Heart left ventricle (tissue), 16 donors: ENCODE results near the gene AJM1. TPM values are rescaled to one million over a fixed set of nuclear protein-coding genes. Genes with fewer than 3 reads are reported as not detected.

Experiments used
- ATAC-seq, 4 donors: fragments of 200-7000 bp; cut with Tn5 transposase; one replicate each; pipeline ENCODE4 v1.9.1; 2020 to 2022; ENCODE audit warnings: moderate library complexity in 4 of 4, mild to moderate bottlenecking in 3 of 4, moderate number of reproducible peaks in 1 of 4
- DNase-seq, 5 donors: peaks; one replicate each; pipeline ENCODE4 v3.0.0-alpha.2; 2020
- H3K27ac ChIP-seq, 12 donors: fragments of 200-600 bp; sonication (generic) in 4 of 12; one replicate each; pipeline versions ENCODE4 v1.5.0 to v1.8.0; 2016 to 2022; ENCODE audit warnings: mild to moderate bottlenecking in 2 of 12
- H3K27me3 ChIP-seq, 9 donors: fragments of 200-600 bp; sonication (generic) in 2 of 9; one replicate each; pipeline versions ENCODE4 v1.5.1 to v1.8.0; 2016 to 2022; ENCODE audit warnings: mild to moderate bottlenecking in 3 of 9
- H3K36me3 ChIP-seq, 9 donors: fragments of 200-600 bp; sonication (generic) in 2 of 9; one replicate each; pipeline versions ENCODE4 v1.5.0 to v1.8.0; 2018 to 2022; ENCODE audit warnings: mild to moderate bottlenecking in 2 of 9
- H3K4me1 ChIP-seq, 12 donors: fragments of 200-600 bp; sonication (generic) in 4 of 12; one replicate each; pipeline versions ENCODE4 v1.5.0 to v1.8.0; 2016 to 2022; ENCODE audit warnings: mild to moderate bottlenecking in 3 of 12
- H3K4me3 ChIP-seq, 12 donors: fragments of 200-600 bp; sonication (generic) in 4 of 12; one replicate each; pipeline versions ENCODE4 v1.5.0 to v1.8.0; 2017 to 2022; ENCODE audit warnings: mild to moderate bottlenecking in 9 of 12, moderate library complexity in 4 of 12
- H3K9me3 ChIP-seq, 12 donors: fragments of 200-600 bp; sonication (generic) in 4 of 12; one replicate each; pipeline versions ENCODE4 v1.5.0 to v1.8.0; 2016 to 2022; ENCODE audit warnings: mild to moderate bottlenecking in 1 of 12
- POLR2A ChIP-seq, 2 donors: fragments of 450-650 bp; IDR thresholded peaks; one replicate each; pipeline ENCODE4 v1.6.1; 2017; ENCODE audit warnings: antibody characterized with exemption in 2 of 2, mild to moderate bottlenecking in 2 of 2, moderate library complexity in 2 of 2
- WGBS, 4 donors: extraction: QIAGEN DNeasy Blood & Tissue Kit in 2 of 4; methylation state at CpG; one replicate each; pipeline versions ENCODE4 v1.1.5 to v1.1.7; 2013 to 2018; 5-methylcytosine and 5-hydroxymethylcytosine counted together
- intact Hi-C, 10 donors: fragments of 100-400 bp; cut with DNase I; formaldehyde crosslinking; loops; one replicate each; pipeline versions ENCODE4 v1.11.1 to v1.14.2; 2022
- polyA plus RNA-seq, 2 donors: library from polyadenylated mRNA; stranded (reverse); fragments of 200-250 nt; gene quantifications; one replicate each; pipeline ENCODE4 v1.2.3, GENCODE V29; 2013
- total RNA-seq, 9 donors: library from RNA; depleted of rRNA in 2 of 9; stranded (reverse); fragments of >200 nt in 2 of 9; fragmentation: NEBNext Ultra II Directional in 3 of 9; extraction: Animal tissue kit (Norgen Biotek cat#: 25700) in 3 of 9; gene quantifications; one replicate each; pipeline versions ENCODE4 v1.1.0 to v1.2.4, GENCODE V29; 2016 to 2023
- TF ChIP-seq, protein P1 (sequence below), 12 donors: fragments of 200-600 bp; sonication (generic) in 4 of 12; IDR thresholded peaks; one replicate each; pipeline versions ENCODE4 v1.5.0 to v1.8.0; 2018 to 2022; ENCODE audit warnings: antibody characterized with exemption in 12 of 12, mild to moderate bottlenecking in 5 of 12
- donor health status: ischemic (EF 13 %, LVEDD 7.1; RV severe dilation, severe dysfunction).
- donor health status: healthy with polysubstance abuse.
- donor health status: DM: no; HTN: yes; CAD: no.
- donor health status: DM: no; HTN: no; CAD: no.
- donor health status: ischemic (EF 25% LVEDD 6.9; RV normal size, moderate dysfunction).
- donor health status: ischemic (EF 25% LVEDD 5.7; RV mildly dilated, moderate dysfunction).
- donor health status: healthy.
- donor health status: DM: yes; HTN: yes; CAD: no.
- donor health status: ischemic (EF 35%, LVEDD 5.7; RV mildly dilated, moderate dysfunction).
- donor health status: nonischemic (EF 11% LVEDD 7.7; RV severe dilation, severe dysfunction).
- donor health status: DM: yes; HTN: yes; CAD: no.
- donor health status: PGD.
- donor health status: ischemic (EF 29% LVEDD 5.4; RV normal size, mild dysfunction).
- donor health status: nonischemic (EF 23%, LVEDD 6.1; RV moderate dilation, normal function).

Gene AJM1
- total and polyA plus RNA-seq, 11 donors: 2.6 to 7.0 (median 5.5) TPM

DNA sequence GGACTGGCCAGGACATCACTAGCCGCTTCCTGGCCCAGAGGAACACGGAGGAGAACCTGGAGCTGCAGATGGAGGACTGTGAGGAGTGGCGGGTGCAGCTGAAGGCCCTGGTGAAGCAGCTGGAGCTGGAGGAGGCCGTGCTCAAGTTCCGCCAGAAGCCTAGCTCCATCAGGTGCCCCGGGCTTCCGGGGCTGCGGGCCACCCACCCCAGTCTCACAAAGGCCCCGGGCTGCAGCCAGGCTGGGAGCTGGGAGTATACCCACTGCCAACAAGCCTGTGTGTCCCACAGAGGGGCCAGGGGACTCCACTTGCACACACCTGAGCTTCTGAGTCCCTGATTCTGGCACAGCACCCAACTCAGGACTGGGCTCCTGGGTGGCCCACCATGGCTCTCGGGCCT lies 36.2 kb upstream of the AJM1 start:
- intact Hi-C loops: no loop called here
- H3K27me3 ChIP-seq: peaks cover 0 to 15% (median 8%) of the 10 kb centered on the region in 9 donors
- DNase-seq (peak in 1 of 5 donors; percentile 26), ATAC-seq (no peak)
- H3K4me3 ChIP-seq: peak overlapping the region in 1 of 12 donors; percentile 96
- H3K27ac ChIP-seq: no peak overlapping the region
- peaks cover 0 to 16% (median 7%) of the 10 kb centered on the region in 9 donors for H3K36me3 ChIP-seq
- H3K9me3 ChIP-seq: no peaks in the 10 kb centered on the region
- TF ChIP-seq, protein P1, sequence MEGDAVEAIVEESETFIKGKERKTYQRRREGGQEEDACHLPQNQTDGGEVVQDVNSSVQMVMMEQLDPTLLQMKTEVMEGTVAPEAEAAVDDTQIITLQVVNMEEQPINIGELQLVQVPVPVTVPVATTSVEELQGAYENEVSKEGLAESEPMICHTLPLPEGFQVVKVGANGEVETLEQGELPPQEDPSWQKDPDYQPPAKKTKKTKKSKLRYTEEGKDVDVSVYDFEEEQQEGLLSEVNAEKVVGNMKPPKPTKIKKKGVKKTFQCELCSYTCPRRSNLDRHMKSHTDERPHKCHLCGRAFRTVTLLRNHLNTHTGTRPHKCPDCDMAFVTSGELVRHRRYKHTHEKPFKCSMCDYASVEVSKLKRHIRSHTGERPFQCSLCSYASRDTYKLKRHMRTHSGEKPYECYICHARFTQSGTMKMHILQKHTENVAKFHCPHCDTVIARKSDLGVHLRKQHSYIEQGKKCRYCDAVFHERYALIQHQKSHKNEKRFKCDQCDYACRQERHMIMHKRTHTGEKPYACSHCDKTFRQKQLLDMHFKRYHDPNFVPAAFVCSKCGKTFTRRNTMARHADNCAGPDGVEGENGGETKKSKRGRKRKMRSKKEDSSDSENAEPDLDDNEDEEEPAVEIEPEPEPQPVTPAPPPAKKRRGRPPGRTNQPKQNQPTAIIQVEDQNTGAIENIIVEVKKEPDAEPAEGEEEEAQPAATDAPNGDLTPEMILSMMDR (IDR thresholded peaks at IDR 0.05): no peak
- TF ChIP-seq POLR2A (IDR thresholded peaks at IDR 0.05): no peak
- WGBS, 4 donors: 85 to 96% (median 94%) methylated on average over 3 to 10 of the region's 10 CpGs
- peaks cover 13 to 47% (median 35%) of the 10 kb centered on the region in 12 donors for H3K4me1 ChIP-seq

DNA sequence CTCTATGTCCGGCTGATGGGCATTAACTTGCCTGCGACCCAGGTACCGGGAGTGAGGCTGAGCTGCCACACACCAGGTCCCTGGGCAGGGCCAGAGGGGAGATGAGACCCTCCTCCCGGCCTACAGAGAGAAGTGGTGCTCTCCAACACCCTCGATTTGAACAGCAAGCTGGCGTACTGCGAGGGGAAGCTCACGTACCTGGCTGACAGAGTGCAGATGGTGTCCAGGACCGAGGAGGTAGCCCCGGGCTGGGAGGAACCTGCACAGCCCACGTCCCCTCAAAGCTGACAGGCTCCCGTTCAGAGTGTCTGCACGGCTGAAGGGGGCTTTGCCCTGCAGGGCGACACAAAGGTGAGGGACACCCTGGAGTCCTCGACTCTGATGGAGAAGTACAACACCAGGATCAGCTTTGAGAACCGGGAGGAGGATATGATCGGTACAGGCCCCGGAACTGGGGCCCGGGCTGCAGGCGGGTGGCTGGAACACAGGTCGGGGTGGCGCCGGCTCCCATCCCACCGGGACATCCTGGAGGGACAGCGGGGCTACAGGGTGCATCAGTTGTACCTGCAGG lies 35.6 kb upstream of the AJM1 start:
- TF ChIP-seq, protein P1 (IDR thresholded peaks at IDR 0.05): no peak
- TF ChIP-seq POLR2A (IDR thresholded peaks at IDR 0.05): no peak
- H3K4me1 ChIP-seq: peaks cover 13 to 45% (median 33%) of the 10 kb centered on the region in 12 donors
- H3K27me3 ChIP-seq: peaks cover 0 to 9% (median 6%) of the 10 kb centered on the region in 9 donors
- peaks cover 0 to 20% (median 9%) of the 10 kb centered on the region in 9 donors for H3K36me3 ChIP-seq
- H3K9me3 ChIP-seq: no peaks in the 10 kb centered on the region
- ATAC-seq: peak in 1 of 4 donors; percentile 4
- H3K4me3 ChIP-seq: peak overlapping the region; percentile 39 to 100 (median 94)
- DNase-seq: peak in 1 of 5 donors; percentile 26
- H3K27ac ChIP-seq: peak overlapping the region in 9 of 12 donors; percentile 89 to 96 (median 93)
- intact Hi-C loops: no loop called here
- WGBS, 4 donors: 71 to 81% (median 79%) methylated on average over 25 of the region's 25 CpGs

DNA sequence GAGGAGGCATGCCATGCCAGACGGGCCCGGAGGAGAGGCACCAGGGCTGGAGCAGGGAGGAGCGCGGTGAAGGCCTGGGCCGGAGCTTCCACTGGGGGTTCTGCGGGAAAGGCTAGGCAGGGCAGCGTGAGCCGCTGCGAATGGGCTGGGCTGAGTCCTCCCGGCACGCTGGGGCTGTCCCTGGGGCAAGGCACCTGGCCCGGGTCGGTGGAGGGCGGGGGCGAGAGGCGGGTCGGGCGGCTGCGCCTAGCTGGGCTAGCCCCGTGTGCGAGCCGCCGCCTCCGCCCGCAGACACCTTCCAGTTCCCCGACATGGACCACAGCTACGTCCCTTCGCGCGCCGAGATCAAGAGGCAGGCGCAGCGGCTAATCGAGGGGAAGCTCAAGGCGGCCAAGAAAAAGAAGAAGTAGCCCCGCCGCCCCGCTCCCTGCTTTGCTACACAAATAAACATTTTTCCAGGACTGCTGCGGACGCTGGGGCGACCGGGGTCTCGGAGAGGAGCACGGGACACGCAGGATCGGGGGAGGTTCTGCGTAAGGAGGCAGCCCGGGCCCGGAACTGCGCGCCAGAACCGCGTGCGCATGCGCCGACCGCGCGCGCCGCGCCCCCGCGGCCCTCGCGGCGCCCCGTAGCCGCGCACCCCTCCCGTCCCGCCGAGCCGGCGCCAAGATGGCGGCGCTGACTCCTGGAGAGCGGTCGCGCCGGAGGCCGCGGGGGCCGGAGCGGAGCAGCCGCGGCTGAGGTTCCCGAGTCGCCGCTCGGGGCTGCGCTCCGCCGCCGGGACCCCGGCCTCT lies 34.8 kb upstream of the AJM1 start, which contains the start of gene RABL6:
RABL6 (plus strand) TSS at position 668 of the 794 bp plus-strand sequence. CDS start 249 bp downstream, outside the sequence.
- peaks cover 0 to 24% (median 10%) of the 10 kb centered on the region in 9 donors for H3K36me3 ChIP-seq
- ATAC-seq (peak; percentile 62 to 94 (median 88)), DNase-seq (peak; percentile 81 to 92 (median 83))
- peaks cover 0 to 1% (median 0%) of the 10 kb centered on the region in 9 donors for H3K27me3 ChIP-seq
- peak within 1 kb of the TSS; percentile 80 to 100 (median 94) for H3K4me3 ChIP-seq
- intact Hi-C loops: no loop called here
- H3K9me3 ChIP-seq: no peaks in the 10 kb centered on the region
- TF ChIP-seq, protein P1 (IDR thresholded peaks at IDR 0.05): no peak
- TF ChIP-seq POLR2A (IDR thresholded peaks at IDR 0.05): peak in 1 of 2 donors; percentile 73
- H3K27ac ChIP-seq: peak within 1 kb of the TSS; percentile 64 to 96 (median 92)
- 1% methylated on average over 38 to 96 of the region's 96 CpGs for WGBS, 4 donors
- H3K4me1 ChIP-seq: peaks cover 13 to 45% (median 33%) of the 10 kb centered on the region in 12 donors
